Breast epithelium (tissue), 3 donors: ENCODE results near the gene ATL1.

Experiments used
- CTCF ChIP-seq, 3 donors: fragments of 450-650 bp; IDR thresholded peaks; one replicate each; pipeline ENCODE4 v1.5.1; 2016 to 2017; ENCODE audit warnings: antibody characterized with exemption in 3 of 3, mild to moderate bottlenecking in 3 of 3, moderate library complexity in 3 of 3
- POLR2A ChIP-seq: fragments of 450-650 bp; IDR thresholded peaks from one replicate; pipeline ENCODE4 v1.6.1; 2016; ENCODE audit warnings: antibody characterized with exemption, mild to moderate bottlenecking, moderate library complexity

DNA sequence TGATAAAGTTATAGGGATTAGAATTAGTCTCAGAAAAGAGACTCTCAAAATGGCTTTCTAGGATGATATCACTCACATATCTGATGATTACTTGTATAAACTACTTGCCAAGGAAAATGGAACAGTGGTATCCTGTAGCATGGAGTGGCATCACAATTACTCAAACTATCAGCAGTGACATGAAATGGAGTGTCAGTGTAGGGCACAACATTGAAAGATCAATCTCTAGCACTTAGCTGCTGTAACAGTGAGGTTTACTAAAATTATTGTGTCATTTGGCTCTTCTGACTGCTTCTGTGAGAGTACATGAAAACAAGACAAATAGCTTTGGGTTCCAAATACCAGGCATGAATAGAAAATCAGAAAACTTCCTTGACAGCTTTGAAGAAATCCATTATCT is 20.9 kb upstream of the ATL1 start:
- no peak for TF ChIP-seq CTCF (IDR thresholded peaks at IDR 0.05)
- no peak for TF ChIP-seq POLR2A
